Small intestine (tissue), 7 donors: ENCODE results near the gene CLDN1. TPM values are rescaled to one million over a fixed set of nuclear protein-coding genes. Genes with fewer than 3 reads are reported as not detected.
A peak's percentile ranks its signal among the peaks of the same experiment; 100 is the strongest.
"Not testable (repeated sequence)": the region's sequence is repeated elsewhere in the genome, so short reads cannot be mapped to it uniquely, and the experiment has no call there.

Source experiments
- DNase-seq, 2 donors: peaks; one replicate each; pipeline versions ENCODE4 v3.0.0 to v3.0.0-alpha.2; 2013
- FAIRE-seq: peaks from 2 replicates; lab custom pipeline; 2012; peaks lifted over from hg19 to GRCh38; lab: Jason Lieb, UNC
- H3K27ac ChIP-seq, 3 donors: one replicate each; pipeline ENCODE4 v1.5.1; 2013; ENCODE audit warnings: low read length in 2 of 3, mild to moderate bottlenecking in 2 of 3, control low read depth in 1 of 3, inconsistent platforms in 1 of 3, low read depth in 1 of 3, moderate library complexity in 1 of 3
- H3K27me3 ChIP-seq, 3 donors: one replicate each; pipeline ENCODE4 v1.6.1; 2013; ENCODE audit warnings: low read length in 3 of 3, inconsistent platforms in 1 of 3; ENCODE audit not compliant: control insufficient read depth in 3 of 3, insufficient read depth in 3 of 3
- H3K36me3 ChIP-seq, 3 donors: one replicate each; pipeline ENCODE4 v1.6.1; 2013; ENCODE audit warnings: low read length in 3 of 3, inconsistent platforms in 1 of 3, low read depth in 1 of 3, mild to moderate bottlenecking in 1 of 3, moderate library complexity in 1 of 3; ENCODE audit not compliant: control insufficient read depth in 3 of 3, insufficient read depth in 2 of 3
- H3K4me1 ChIP-seq, 3 donors: one replicate each; pipeline ENCODE4 v1.6.1; 2013; ENCODE audit warnings: low read length in 2 of 3, inconsistent platforms in 1 of 3, low read depth in 1 of 3, mild to moderate bottlenecking in 1 of 3, moderate library complexity in 1 of 3; ENCODE audit not compliant: control insufficient read depth in 3 of 3, insufficient read depth in 2 of 3
- H3K4me3 ChIP-seq, 3 donors: one replicate each; pipeline ENCODE4 v1.5.1; 2013; ENCODE audit warnings: low read length in 3 of 3, control low read depth in 1 of 3, inconsistent platforms in 1 of 3, low read depth in 1 of 3, mild to moderate bottlenecking in 1 of 3, moderate library complexity in 1 of 3
- H3K9me3 ChIP-seq, 2 donors: one replicate each; pipeline ENCODE4 v1.6.1; 2013; ENCODE audit warnings: low read depth in 1 of 2, low read length in 1 of 2; ENCODE audit not compliant: control insufficient read depth in 2 of 2, insufficient read depth in 1 of 2
- WGBS, 3 donors: extraction: QIAGEN DNeasy Blood & Tissue Kit; methylation state at CpG; one replicate each; pipeline ENCODE4 v1.1.7; 2013; 5-methylcytosine and 5-hydroxymethylcytosine counted together
- polyA plus RNA-seq, 4 donors: library from polyadenylated mRNA; stranded (reverse) in 3 of 4; unstranded in 1 of 4; fragments of 200-250 nt in 3 of 4; fragments of 120-200 nt in 1 of 4; gene quantifications; one replicate each; pipeline versions ENCODE4 v1.2.1 to v1.2.3, GENCODE V29; 2013
- donor health status: healthy with polysubstance abuse.
- donor health status: control.
- donor health status: control.
- donor health status: Bipolar disorder and iron deficiency.
- donor health status: healthy.

The CLDN1 gene
- polyA plus RNA-seq, 4 donors = 0.45 to 16.0 (median 1.3) TPM; not detected in 1

DNA sequence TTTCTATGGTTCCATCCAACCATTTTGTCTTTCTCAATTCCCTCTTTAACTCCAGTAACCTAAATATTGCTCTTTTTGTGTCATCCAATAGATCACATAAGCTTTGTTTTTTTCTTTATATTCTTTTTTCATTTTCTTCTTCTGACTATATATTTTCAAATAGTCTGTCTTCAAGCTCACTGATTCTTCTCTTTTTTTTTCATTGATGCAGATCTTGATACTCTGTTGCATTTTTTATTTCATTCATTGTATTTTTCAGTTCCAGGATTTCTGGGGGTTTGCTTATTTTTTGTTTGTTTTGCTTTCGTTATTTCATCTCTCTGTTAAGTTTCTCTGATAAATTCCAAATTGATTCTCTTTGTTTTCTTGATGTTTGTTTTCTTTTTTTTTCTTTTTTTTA, 36.2 kb downstream of the CLDN1 start:
- no peak for FAIRE-seq
- H3K4me1 ChIP-seq = no peaks in the 10 kb centered on the region
- no peak overlapping the region for H3K4me3 ChIP-seq
- H3K27me3 ChIP-seq = no peaks in the 10 kb centered on the region
- no peak for DNase-seq
- H3K36me3 ChIP-seq = no peaks in the 10 kb centered on the region
- peaks cover 0 to 18% of the 10 kb centered on the region in 2 donors for H3K9me3 ChIP-seq
- WGBS, 3 donors = 74 to 86% (median 80%) methylated on average over 1 of the region's 1 CpG
- no peak overlapping the region for H3K27ac ChIP-seq

DNA sequence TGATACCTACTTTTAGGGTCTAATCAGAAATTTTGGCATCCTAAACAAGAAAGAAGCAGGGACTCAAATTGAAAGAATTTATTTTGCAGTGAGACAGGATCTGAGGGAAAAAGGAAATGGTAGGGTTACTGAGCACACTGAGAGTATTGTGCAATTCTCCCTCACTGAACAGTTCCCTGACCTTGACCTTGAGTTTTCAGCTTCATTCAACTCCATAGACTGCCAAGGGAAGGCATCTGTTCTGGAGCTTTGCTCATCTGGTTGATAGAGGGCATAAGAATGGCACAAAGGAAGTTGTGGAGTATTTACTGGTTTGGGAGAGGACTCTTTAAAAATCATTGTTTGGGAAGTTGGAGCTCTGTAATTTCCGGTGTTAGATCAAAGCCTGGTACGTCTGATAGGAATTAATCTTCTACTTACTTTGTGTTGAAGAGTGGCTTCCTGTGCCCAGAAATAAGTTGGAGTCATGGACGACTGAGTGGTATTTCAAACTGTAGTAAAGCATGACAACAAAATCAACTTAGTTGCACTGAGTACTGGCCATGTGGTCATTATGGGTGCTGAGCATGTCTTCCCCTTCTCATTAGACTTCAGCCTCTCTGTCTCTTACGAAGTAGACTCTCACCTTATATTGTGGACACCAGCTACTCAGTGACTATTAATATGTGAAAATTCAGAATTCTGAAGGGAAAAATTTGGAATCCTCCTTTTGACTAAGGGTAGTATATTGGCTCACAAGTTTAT, 40.8 kb downstream of the CLDN1 start:
- Histone ChIP-seq H3K4me3 (no peak overlapping the region), H3K4me1 (no peaks in the 10 kb centered on the region), H3K9me3 (peaks cover 0 to 8% of the 10 kb centered on the region in 2 donors), H3K27me3 (no peaks in the 10 kb centered on the region), H3K36me3 (no peaks in the 10 kb centered on the region), H3K27ac (no peak overlapping the region)
- 62 to 65% (median 65%) methylated on average over 4 of the region's 4 CpGs for WGBS, 3 donors
- DNase-seq = peak in 1 of 2 donors; percentile 5
- no peak for FAIRE-seq

DNA sequence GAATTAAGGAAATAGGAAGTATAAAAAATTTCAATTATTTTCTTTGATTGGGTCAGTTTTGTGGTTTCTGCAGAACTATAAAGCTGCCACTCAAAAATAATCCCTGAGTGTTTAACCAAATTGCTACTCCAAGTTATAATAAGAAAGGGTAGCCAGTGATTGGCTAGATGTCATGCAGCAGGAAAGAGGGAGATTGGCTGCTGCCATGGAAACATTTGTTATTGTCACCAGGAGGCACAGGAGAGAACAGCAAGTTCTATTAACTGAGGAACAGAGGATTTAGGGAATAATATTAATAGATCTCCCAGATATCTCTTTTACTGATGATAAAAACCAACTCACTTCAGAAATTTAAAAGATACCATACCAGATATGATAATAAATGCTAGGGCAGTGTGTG, 42.6 kb downstream of the CLDN1 start:
- no peak overlapping the region for H3K4me3 ChIP-seq
- H3K4me1 ChIP-seq = no peaks in the 10 kb centered on the region
- FAIRE-seq = no peak

DNA sequence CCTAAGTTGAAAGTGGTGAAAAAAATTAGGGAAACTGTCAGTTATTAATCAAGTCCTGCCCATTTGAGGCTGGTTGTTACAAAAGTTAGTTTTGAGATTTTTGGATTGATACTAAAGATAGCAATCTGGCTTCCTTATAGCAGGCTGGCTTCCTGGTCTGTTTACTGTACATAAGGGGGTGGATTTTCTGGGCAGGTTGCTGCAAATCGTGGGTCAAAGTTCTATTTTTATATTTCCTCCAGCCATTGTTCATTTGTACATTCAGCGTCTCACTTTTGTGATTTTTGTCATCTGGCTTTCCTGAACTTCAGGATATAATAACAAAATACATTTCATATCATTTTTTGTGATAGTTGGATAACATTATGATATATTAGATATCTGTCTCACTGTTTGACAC, 49.5 kb downstream of the CLDN1 start:
- no peak for DNase-seq
- no peak overlapping the region for H3K27ac ChIP-seq
- FAIRE-seq = no peak
- H3K36me3 ChIP-seq = no peaks in the 10 kb centered on the region
- peaks cover 0 to 3% (median 0%) of the 10 kb centered on the region in 3 donors for H3K4me1 ChIP-seq
- no peaks in the 10 kb centered on the region for H3K27me3 ChIP-seq
- WGBS, 3 donors = 36 to 48% (median 43%) methylated on average over 2 of the region's 2 CpGs
- no peaks in the 10 kb centered on the region for H3K9me3 ChIP-seq
- no peak overlapping the region for H3K4me3 ChIP-seq

More for the DNA sequence above, 42.6 kb downstream of the CLDN1 start:
- DNase-seq = no peak
- H3K27me3 ChIP-seq = no peaks in the 10 kb centered on the region
- no peaks in the 10 kb centered on the region for H3K9me3 ChIP-seq
- no peak overlapping the region for H3K27ac ChIP-seq
- H3K36me3 ChIP-seq = no peaks in the 10 kb centered on the region

DNA sequence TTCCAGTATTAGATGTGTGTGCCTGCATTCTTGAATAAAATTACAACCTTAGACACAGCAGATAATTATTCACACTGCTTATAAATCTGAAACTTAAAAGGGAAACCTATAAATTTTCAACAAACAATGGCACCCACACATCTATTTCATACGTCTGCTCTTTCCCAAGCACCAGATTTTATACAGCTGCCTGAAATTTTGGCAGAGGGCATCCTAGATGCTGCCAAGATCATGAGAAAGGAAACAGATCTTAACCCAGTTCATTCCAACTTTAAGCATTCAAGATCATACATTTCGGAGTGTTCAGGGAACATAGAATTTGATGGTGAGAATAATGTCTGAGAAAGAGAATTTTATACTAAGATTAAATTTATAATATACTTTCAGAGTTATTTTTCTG, 53.1 kb downstream of the CLDN1 start:
- H3K27me3 ChIP-seq = no peaks in the 10 kb centered on the region
- FAIRE-seq = no peak
- WGBS, 3 donors = 54 to 77% (median 61%) methylated on average over 2 of the region's 2 CpGs
- no peak for DNase-seq
- H3K4me3 ChIP-seq = no peak overlapping the region
- peaks cover 0 to 3% (median 0%) of the 10 kb centered on the region in 3 donors for H3K4me1 ChIP-seq
- no peaks in the 10 kb centered on the region for H3K36me3 ChIP-seq
- H3K27ac ChIP-seq = no peak overlapping the region
- no peaks in the 10 kb centered on the region for H3K9me3 ChIP-seq

DNA sequence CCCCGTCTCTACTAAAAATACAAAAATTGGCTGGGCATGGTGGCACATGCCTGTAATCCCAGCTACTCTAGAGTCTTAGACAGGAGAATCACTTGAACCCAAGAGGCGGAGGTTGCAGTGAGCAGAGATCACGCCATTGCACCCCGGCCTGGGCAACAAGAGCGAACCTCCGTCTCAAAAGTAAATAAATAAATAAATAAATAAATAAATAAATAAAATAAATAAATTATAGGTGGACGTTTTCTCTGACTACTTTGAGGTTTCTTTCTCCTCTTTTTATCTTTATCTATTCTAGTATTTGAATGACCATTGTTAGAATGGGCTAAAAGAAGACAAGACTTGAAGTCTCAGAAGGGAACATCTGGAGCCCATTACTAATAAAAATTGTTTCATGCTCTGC, 54.8 kb downstream of the CLDN1 start:
- not testable (repeated sequence) for DNase-seq, H3K4me3 ChIP-seq, H3K27ac ChIP-seq, H3K4me1 ChIP-seq, H3K9me3 ChIP-seq, H3K36me3 ChIP-seq, H3K27me3 ChIP-seq, FAIRE-seq
- 90 to 91% (median 91%) methylated on average over 7 of the region's 7 CpGs for whole genome bisulfite sequencing, 3 donors

DNA sequence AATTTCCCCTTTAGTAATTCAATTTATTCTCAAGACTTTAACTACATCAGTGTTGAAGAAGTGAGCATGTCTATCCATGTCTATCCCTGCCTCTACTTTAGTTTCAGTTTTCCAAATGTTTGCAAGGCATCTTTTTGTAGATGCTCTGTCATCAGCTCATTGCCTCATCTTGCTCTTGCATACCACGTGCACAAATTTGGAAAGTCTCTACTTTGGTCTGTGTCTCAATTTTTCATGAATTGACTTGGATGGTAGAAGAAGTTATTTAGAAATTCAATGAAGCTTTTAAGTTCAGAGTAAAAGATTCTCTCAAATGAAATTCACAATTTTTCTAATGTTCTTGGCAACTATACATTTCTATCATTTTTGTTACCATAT, 55.3 kb downstream of the CLDN1 start:
- Histone ChIP-seq H3K4me3 (no peak overlapping the region), H3K27me3 (no peaks in the 10 kb centered on the region), H3K36me3 (no peaks in the 10 kb centered on the region), H3K9me3 (no peaks in the 10 kb centered on the region), H3K27ac (no peak overlapping the region), H3K4me1 (no peaks in the 10 kb centered on the region)
- WGBS, 3 donors = 74 to 82% (median 79%) methylated on average over 1 of the region's 1 CpG
- DNase-seq (no peak), FAIRE-seq (no peak)

DNA sequence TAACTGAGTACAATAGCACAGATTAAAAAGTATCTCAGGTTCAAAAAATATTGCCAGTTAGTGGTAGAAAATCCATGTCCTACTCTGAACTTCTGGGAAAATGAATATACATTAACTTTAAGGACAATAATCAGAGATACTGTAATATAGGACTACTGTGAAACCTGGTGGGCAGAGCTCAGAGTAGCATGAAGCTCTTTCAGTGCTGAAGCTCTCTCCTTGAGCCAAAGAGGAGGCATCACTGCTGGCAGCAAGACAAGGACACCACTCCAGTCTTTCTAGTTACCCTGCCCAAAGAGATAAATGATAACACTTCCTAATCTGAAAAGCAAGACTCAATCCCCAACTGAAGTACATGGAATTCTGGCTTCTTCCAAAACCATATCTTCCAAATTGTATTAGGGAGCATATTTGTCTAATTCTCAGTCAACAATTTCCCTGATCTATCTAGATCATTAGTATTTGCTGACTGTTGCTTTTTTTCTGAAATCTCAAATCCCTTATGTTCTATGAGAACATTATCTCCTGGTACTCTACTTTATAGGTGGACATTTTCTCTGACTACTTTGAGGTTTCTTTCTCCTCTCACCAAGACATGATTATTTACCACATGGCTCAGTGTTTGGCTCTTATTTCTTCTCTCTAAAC, 55.9 kb downstream of the CLDN1 start:
- Histone ChIP-seq H3K9me3 (no peaks in the 10 kb centered on the region), H3K4me1 (no peaks in the 10 kb centered on the region), H3K27me3 (no peaks in the 10 kb centered on the region), H3K36me3 (no peaks in the 10 kb centered on the region), H3K4me3 (no peak overlapping the region), H3K27ac (no peak overlapping the region)
- DNase-seq (no peak), FAIRE-seq (no peak)
